DND-41 (cell line): Measurements from ENCODE around the gene POU2F1.

Experiments
- CTCF ChIP-seq: IDR thresholded peaks from 2 replicates; pipeline ENCODE4 v1.5.1; 2012; ENCODE audit warnings: borderline replicate concordance, low read length, moderate library complexity, mild to moderate bottlenecking; ENCODE audit not compliant: poor library complexity, severe bottlenecking; ENCODE audit errors: extremely low read depth
- EZH2 ChIP-seq: IDR thresholded peaks from 3 replicates; pipeline ENCODE4 v1.6.1; 2012; ENCODE audit warnings: borderline replicate concordance, low read depth, mild to moderate bottlenecking, moderate library complexity, low read length, inconsistent platforms; ENCODE audit not compliant: severe bottlenecking

GRCh38 chr1:167476061-167476460, 255.4 kb downstream of the POU2F1 start:
- no peak for TF ChIP-seq CTCF
- no peak for TF ChIP-seq EZH2
